ENCODE measurements around the gene MVD.

DNA sequence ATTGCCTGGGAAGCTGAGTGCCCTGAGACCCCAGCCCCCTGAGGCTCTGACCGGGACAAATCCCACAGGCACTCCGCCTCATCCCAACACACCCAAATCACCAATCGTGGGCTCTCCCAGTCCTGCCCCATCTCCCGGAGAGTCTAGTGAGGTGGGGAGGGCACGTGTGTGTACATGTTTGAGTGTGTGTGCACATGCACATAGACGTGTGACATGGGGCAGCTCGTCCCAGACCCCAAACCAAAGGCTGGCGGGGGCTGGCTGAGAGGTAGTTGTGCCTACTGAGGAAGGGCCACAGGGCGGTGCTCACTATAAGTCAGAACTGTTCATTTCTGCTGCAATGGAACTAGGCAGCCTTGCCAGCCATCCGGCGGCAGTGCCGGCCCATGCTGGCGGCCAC is 14.8 kb upstream of the MVD start:
- TF ChIP-seq, protein P1, sequence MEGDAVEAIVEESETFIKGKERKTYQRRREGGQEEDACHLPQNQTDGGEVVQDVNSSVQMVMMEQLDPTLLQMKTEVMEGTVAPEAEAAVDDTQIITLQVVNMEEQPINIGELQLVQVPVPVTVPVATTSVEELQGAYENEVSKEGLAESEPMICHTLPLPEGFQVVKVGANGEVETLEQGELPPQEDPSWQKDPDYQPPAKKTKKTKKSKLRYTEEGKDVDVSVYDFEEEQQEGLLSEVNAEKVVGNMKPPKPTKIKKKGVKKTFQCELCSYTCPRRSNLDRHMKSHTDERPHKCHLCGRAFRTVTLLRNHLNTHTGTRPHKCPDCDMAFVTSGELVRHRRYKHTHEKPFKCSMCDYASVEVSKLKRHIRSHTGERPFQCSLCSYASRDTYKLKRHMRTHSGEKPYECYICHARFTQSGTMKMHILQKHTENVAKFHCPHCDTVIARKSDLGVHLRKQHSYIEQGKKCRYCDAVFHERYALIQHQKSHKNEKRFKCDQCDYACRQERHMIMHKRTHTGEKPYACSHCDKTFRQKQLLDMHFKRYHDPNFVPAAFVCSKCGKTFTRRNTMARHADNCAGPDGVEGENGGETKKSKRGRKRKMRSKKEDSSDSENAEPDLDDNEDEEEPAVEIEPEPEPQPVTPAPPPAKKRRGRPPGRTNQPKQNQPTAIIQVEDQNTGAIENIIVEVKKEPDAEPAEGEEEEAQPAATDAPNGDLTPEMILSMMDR (conservative IDR thresholded peaks at IDR 0.05; ENCODE audit: low read depth, low read length) = no peak
- no peak for TF ChIP-seq EZH2phosphoT487 (IDR thresholded peaks at IDR 0.05; ENCODE audit: borderline replicate concordance, low read length)
- no peak for TF ChIP-seq EZH2 (IDR thresholded peaks at IDR 0.05; ENCODE audit: low read length, unreplicated experiment)
